ENCODE results near the gene MLIP. TPM values are rescaled to one million over a fixed set of nuclear protein-coding genes. Genes with fewer than 3 reads are reported as not detected.

Gene MLIP
- total and polyA plus RNA-seq, 2 of the 13 experiments (the other 11 are each of a cell fraction or from before 2014, with no cell fraction given): 0.08 to 0.33 TPM

DNA sequence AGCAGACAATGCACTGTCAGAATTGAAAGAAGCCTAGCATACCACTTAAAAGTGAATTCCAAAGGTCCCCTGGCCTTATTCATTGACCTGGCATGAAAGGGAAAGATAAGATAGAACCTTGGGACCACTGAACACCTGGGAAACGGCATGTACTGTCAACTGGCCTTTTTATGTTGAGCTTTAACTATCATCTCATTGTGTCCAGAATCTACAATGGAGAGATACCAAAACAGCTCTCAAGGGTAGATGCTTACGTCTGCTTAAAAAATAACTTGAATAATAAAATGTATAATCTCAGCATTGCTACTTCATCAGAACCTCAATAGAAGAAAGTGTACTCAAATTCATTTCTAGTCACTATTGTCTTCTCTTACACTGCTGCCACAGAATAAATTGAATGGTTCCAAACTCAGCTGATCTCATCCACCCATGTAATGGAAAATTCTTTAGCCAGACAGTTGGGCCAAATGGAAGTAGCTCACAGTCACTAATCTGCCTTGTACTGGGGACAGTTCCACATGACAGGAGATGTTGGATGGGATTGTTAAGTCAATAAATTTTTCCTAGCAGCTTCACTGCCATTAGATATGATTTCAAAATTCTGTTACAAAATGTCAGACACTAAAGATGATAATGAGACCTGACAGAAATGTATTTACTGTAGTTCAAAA, 93.8 kb downstream of the MLIP start (continued):
- TF ChIP-seq, protein P1, sequence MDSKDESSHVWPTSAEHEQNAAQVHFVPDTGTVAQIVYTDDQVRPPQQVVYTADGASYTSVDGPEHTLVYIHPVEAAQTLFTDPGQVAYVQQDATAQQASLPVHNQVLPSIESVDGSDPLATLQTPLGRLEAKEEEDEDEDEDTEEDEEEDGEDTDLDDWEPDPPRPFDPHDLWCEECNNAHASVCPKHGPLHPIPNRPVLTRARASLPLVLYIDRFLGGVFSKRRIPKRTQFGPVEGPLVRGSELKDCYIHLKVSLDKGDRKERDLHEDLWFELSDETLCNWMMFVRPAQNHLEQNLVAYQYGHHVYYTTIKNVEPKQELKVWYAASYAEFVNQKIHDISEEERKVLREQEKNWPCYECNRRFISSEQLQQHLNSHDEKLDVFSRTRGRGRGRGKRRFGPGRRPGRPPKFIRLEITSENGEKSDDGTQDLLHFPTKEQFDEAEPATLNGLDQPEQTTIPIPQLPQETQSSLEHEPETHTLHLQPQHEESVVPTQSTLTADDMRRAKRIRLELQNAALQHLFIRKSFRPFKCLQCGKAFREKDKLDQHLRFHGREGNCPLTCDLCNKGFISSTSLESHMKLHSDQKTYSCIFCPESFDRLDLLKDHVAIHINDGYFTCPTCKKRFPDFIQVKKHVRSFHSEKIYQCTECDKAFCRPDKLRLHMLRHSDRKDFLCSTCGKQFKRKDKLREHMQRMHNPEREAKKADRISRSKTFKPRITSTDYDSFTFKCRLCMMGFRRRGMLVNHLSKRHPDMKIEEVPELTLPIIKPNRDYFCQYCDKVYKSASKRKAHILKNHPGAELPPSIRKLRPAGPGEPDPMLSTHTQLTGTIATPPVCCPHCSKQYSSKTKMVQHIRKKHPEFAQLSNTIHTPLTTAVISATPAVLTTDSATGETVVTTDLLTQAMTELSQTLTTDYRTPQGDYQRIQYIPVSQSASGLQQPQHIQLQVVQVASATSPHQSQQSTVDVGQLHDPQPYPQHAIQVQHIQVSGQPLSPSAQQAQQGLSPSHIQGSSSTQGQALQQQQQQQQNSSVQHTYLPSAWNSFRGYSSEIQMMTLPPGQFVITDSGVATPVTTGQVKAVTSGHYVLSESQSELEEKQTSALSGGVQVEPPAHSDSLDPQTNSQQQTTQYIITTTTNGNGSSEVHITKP (CRISPR knock-in tag; IDR thresholded peaks at IDR 0.05; ENCODE audit: low read depth): peak; percentile 87; the same call in 1 of the 2 replicates
- TF ChIP-seq ZNF577 (CRISPR knock-in tag; IDR thresholded peaks at IDR 0.05; ENCODE audit: borderline replicate concordance, low read depth) (no peak), ZNF512 (CRISPR knock-in tag; IDR thresholded peaks at IDR 0.05) (no peak), ZGPAT (CRISPR knock-in tag; IDR thresholded peaks at IDR 0.05) (0 out of 2 replicates have a peak, but pooled peaks have one; percentile 24), GABPB1 (CRISPR knock-in tag; IDR thresholded peaks at IDR 0.05) (no peak), FOXO1 (CRISPR knock-in tag; IDR thresholded peaks at IDR 0.05) (0 out of 2 replicates have a peak, but pooled peaks have one; percentile 23), CREM (IDR thresholded peaks at IDR 0.05) (peak; percentile 76), CREM (CRISPR knock-in tag; IDR thresholded peaks at IDR 0.05) (no peak), TCF7L2 (IDR thresholded peaks at IDR 0.05; ENCODE audit: low read depth, low read length) (peak; percentile 85), EHMT2 (IDR thresholded peaks at IDR 0.05; ENCODE audit: borderline replicate concordance, low read depth, low read length) (peak; percentile 78; the same call in 1 of the 2 replicates), DNMT1 (CRISPR knock-in tag; IDR thresholded peaks at IDR 0.05) (no peak), HNF4G (IDR thresholded peaks at IDR 0.05; ENCODE audit: borderline replicate concordance, low read depth, low read length) (peak; percentile 54; the same call in 1 of the 2 replicates), HNF4G (CRISPR knock-in tag; IDR thresholded peaks at IDR 0.05; ENCODE audit: borderline replicate concordance, low read depth) (no peak), MAFF (IDR thresholded peaks at IDR 0.05; ENCODE audit: low read depth, low read length) (peak; percentile 36; the same call in 1 of the 2 replicates), HMG20A (CRISPR knock-in tag; IDR thresholded peaks at IDR 0.05; ENCODE audit: borderline replicate concordance) (peak; percentile 88; the same call in 1 of the 2 replicates), ZEB1 (IDR thresholded peaks at IDR 0.05; ENCODE audit: insufficient replicate concordance, low read depth) (peak; percentile 47), THRA (CRISPR knock-in tag; IDR thresholded peaks at IDR 0.05; ENCODE audit: borderline replicate concordance) (peak; percentile 54; the same call in 1 of the 2 replicates), PHF21A (CRISPR knock-in tag; IDR thresholded peaks at IDR 0.05) (peak; percentile 2; the same call in 1 of the 2 replicates)
- TF ChIP-seq, protein P2, sequence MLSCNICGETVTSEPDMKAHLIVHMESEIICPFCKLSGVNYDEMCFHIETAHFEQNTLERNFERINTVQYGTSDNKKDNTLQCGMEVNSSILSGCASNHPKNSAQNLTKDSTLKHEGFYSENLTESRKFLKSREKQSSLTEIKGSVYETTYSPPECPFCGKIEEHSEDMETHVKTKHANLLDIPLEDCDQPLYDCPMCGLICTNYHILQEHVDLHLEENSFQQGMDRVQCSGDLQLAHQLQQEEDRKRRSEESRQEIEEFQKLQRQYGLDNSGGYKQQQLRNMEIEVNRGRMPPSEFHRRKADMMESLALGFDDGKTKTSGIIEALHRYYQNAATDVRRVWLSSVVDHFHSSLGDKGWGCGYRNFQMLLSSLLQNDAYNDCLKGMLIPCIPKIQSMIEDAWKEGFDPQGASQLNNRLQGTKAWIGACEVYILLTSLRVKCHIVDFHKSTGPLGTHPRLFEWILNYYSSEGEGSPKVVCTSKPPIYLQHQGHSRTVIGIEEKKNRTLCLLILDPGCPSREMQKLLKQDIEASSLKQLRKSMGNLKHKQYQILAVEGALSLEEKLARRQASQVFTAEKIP (CRISPR knock-in tag; IDR thresholded peaks at IDR 0.05; ENCODE audit: borderline replicate concordance): no peak
